Spleen (tissue), 7 donors: ENCODE results near the gene SLC35G2.

Experiments
- POLR2A ChIP-seq, 3 donors: fragments of 450-650 bp; IDR thresholded peaks; one replicate each; pipeline ENCODE4 v1.5.1; 2017; ENCODE audit warnings: antibody characterized with exemption in 3 of 3, mild to moderate bottlenecking in 1 of 3
- POLR2AphosphoS5 ChIP-seq, 3 donors: sonication (generic); formaldehyde crosslinking; IDR thresholded peaks; one replicate each; pipeline ENCODE4 v1.5.1; 2017; ENCODE audit warnings: antibody characterized with exemption in 3 of 3
- TF ChIP-seq, protein P1 (sequence below), 11 experiments: fragments of 200-600 bp in 7 of 11; fragments of 450-650 bp in 4 of 11; sonication (generic) in 4 of 11; IDR thresholded peaks in 8 of 11; conservative IDR thresholded peaks in 3 of 11; 1 replicate in 7 of 11; 2 replicates in 4 of 11; pipeline versions ENCODE4 v1.4.0 to v1.8.0; 2016 to 2021; ENCODE audit warnings: antibody characterized with exemption in 11 of 11, inconsistent platforms in 4 of 11, mild to moderate bottlenecking in 1 of 11
- donor health status: DM: no; HTN: no; CAD: no; lungs with moderate emphysema.
- donor health status: DM: no; HTN: no; CAD: no.
- donor health status: DM: no; HTN: no; CAD: no.

GRCh38 chr3:136904746-136905145 is 85.8 kb downstream of the SLC35G2 start:
- TF ChIP-seq POLR2AphosphoS5 (IDR thresholded peaks at IDR 0.05) (no peak), POLR2A (IDR thresholded peaks at IDR 0.05) (no peak)
- TF ChIP-seq, protein P1, sequence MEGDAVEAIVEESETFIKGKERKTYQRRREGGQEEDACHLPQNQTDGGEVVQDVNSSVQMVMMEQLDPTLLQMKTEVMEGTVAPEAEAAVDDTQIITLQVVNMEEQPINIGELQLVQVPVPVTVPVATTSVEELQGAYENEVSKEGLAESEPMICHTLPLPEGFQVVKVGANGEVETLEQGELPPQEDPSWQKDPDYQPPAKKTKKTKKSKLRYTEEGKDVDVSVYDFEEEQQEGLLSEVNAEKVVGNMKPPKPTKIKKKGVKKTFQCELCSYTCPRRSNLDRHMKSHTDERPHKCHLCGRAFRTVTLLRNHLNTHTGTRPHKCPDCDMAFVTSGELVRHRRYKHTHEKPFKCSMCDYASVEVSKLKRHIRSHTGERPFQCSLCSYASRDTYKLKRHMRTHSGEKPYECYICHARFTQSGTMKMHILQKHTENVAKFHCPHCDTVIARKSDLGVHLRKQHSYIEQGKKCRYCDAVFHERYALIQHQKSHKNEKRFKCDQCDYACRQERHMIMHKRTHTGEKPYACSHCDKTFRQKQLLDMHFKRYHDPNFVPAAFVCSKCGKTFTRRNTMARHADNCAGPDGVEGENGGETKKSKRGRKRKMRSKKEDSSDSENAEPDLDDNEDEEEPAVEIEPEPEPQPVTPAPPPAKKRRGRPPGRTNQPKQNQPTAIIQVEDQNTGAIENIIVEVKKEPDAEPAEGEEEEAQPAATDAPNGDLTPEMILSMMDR (IDR thresholded peaks at IDR 0.05 in 8 of 11, conservative IDR thresholded peaks at IDR 0.05 in 3 of 11), result no peak
